GM23338 (cell line): Measurements from ENCODE around the gene VPS41. TPM values are rescaled to one million over a fixed set of nuclear protein-coding genes. Genes with fewer than 3 reads are reported as not detected.
A peak's percentile ranks its signal among the peaks of the same experiment; 100 is the strongest.

ENCODE experiments used
- ATAC-seq: fragments of 200-7000 bp; cut with Tn5 transposase; 3 replicates; pipeline ENCODE4 v1.9.1; 2020
- DNase-seq: peaks from one replicate; pipeline ENCODE4 v3.0.0-alpha.2; 2015; ENCODE audit warnings: low spot score
- H2AFZ ChIP-seq: fragments of 200-600 bp; sonication (generic); 2 replicates; pipeline ENCODE4 v1.8.0; 2016; ENCODE audit warnings: antibody characterized with exemption, mild to moderate bottlenecking, moderate library complexity
- H3F3A ChIP-seq: fragments of 200-600 bp; sonication (generic); replicated peaks from 2 replicates; pipeline ENCODE4 v1.8.0; 2017; ENCODE audit warnings: antibody characterized with exemption, mixed run types, low read depth
- H3K27ac ChIP-seq: fragments of 200-600 bp; sonication (generic); 2 replicates; pipeline ENCODE4 v1.6.1; 2016; ENCODE audit warnings: low read depth
- H3K27me3 ChIP-seq: fragments of 200-600 bp; sonication (generic); 2 replicates; pipeline ENCODE4 v1.8.0; 2016; ENCODE audit warnings: mild to moderate bottlenecking, mixed run types, moderate library complexity; ENCODE audit not compliant: insufficient read depth
- H3K36me3 ChIP-seq: fragments of 200-600 bp; sonication (generic); 2 replicates; pipeline ENCODE4 v1.8.0; 2016; ENCODE audit warnings: mild to moderate bottlenecking; ENCODE audit not compliant: insufficient read depth
- H3K4me1 ChIP-seq: fragments of 200-600 bp; sonication (generic); 2 replicates; pipeline ENCODE4 v1.8.0; 2016; ENCODE audit warnings: mild to moderate bottlenecking, moderate library complexity; ENCODE audit not compliant: insufficient read depth
- H3K4me2 ChIP-seq: fragments of 200-600 bp; sonication (generic); 2 replicates; pipeline ENCODE4 v1.7.1; 2017; ENCODE audit warnings: mixed run types
- H3K4me3 ChIP-seq: fragments of 200-600 bp; sonication (generic); 2 replicates; pipeline ENCODE4 v1.6.1; 2016; ENCODE audit warnings: mixed run types
- H3K79me2 ChIP-seq: fragments of 200-600 bp; sonication (generic); replicated peaks from 2 replicates; pipeline ENCODE4 v1.8.0; 2017; ENCODE audit warnings: mild to moderate bottlenecking; ENCODE audit not compliant: insufficient read depth
- H3K9me2 ChIP-seq: fragments of 200-600 bp; sonication (generic); 2 replicates; pipeline ENCODE4 v1.8.0; 2017; ENCODE audit not compliant: insufficient read depth
- H4K20me1 ChIP-seq: fragments of 200-600 bp; sonication (generic); replicated peaks from 2 replicates; pipeline ENCODE4 v1.8.0; 2017; ENCODE audit warnings: mild to moderate bottlenecking; ENCODE audit not compliant: insufficient read depth
- H3K27ac Mint-ChIP-seq: 2 replicates; pipeline ENCODE4 v1.8.0; 2020; ENCODE audit warnings: inconsistent platforms, mild to moderate bottlenecking, moderate library complexity, mixed read lengths
- H3K27me3 Mint-ChIP-seq: 3 replicates; pipeline ENCODE4 v1.8.0; 2022; ENCODE audit warnings: low read depth, mild to moderate bottlenecking, moderate library complexity, mixed read lengths, inconsistent platforms; ENCODE audit not compliant: insufficient read depth, poor library complexity
- H3K36me3 Mint-ChIP-seq: 3 replicates; pipeline ENCODE4 v1.8.0; 2021; ENCODE audit warnings: low read depth, mild to moderate bottlenecking, inconsistent platforms, moderate library complexity, mixed read lengths
- H3K4me1 Mint-ChIP-seq: 3 replicates; pipeline ENCODE4 v1.8.0; 2020; ENCODE audit warnings: mild to moderate bottlenecking, inconsistent platforms, mixed read lengths
- H3K4me3 Mint-ChIP-seq: 3 replicates; pipeline ENCODE4 v1.8.0; 2021; ENCODE audit warnings: moderate library complexity, mild to moderate bottlenecking, inconsistent platforms, mixed read lengths
- H3K9me3 Mint-ChIP-seq: 3 replicates; pipeline ENCODE4 v1.8.0; 2020; ENCODE audit warnings: moderate library complexity, mild to moderate bottlenecking, inconsistent platforms, mixed read lengths
- CREB1 ChIP-seq: fragments of 250-450 bp; sonication (Bioruptor Pico); IDR thresholded peaks from 2 replicates; pipeline ENCODE4 v1.5.0; 2020; ENCODE audit warnings: low read depth, mild to moderate bottlenecking, moderate library complexity
- ETS1 ChIP-seq: IDR thresholded peaks from 2 replicates; pipeline ENCODE4 v1.6.1; 2016; ENCODE audit warnings: antibody characterized with exemption
- EZH2 ChIP-seq: fragments of 200-600 bp; sonication (generic); IDR thresholded peaks from one replicate; pipeline ENCODE4 v1.8.0; 2017; ENCODE audit warnings: antibody characterized with exemption, mild to moderate bottlenecking, low read depth; ENCODE audit not compliant: unreplicated experiment
- EZH2phosphoT487 ChIP-seq: fragments of 200-600 bp; sonication (generic); IDR thresholded peaks from one replicate; pipeline ENCODE4 v1.8.1; 2018; ENCODE audit warnings: antibody characterized with exemption; ENCODE audit not compliant: unreplicated experiment
- NANOG ChIP-seq: IDR thresholded peaks from 2 replicates; pipeline ENCODE4 v1.6.1; 2016; ENCODE audit warnings: antibody characterized with exemption, borderline replicate concordance
- POLR2AphosphoS5 ChIP-seq: IDR thresholded peaks from 2 replicates; pipeline ENCODE4 v1.6.1; 2016; ENCODE audit warnings: antibody characterized with exemption, low read depth
- STAT1 ChIP-seq: IDR thresholded peaks from one replicate; pipeline ENCODE4 v1.6.1; 2016; ENCODE audit warnings: antibody characterized with exemption; ENCODE audit not compliant: unreplicated experiment
- ZNF114 ChIP-seq: fragments of 250-450 bp; sonication (Bioruptor Pico); IDR thresholded peaks from 2 replicates; pipeline ENCODE4 v1.5.0; 2020; ENCODE audit warnings: mild to moderate bottlenecking, moderate library complexity
- ZNF331 ChIP-seq: fragments of 250-450 bp; sonication (Bioruptor Pico); IDR thresholded peaks from 2 replicates; pipeline ENCODE4 v1.5.0; 2020; ENCODE audit warnings: low read depth, mild to moderate bottlenecking, moderate library complexity
- long read RNA-seq: library from polyadenylated mRNA; unstranded; transcript quantifications from one replicate; pipeline ENCODE4 v2.0.0, GENCODE V29; 2020; ENCODE audit not compliant: unreplicated experiment
- polyA plus RNA-seq: library from polyadenylated mRNA; unstranded; fragments of >200 nt; fragmentation: Nextera tagmentation; extraction: Ambion mirVana; gene quantifications from 2 replicates; pipeline ENCODE4 v1.2.1, GENCODE V29; 2016
- total RNA-seq: library from RNA; depleted of rRNA; stranded (reverse); fragments of >200 nt; shearing (Covaris generic); gene quantifications from 2 replicates; pipeline ENCODE4 v1.2.3, GENCODE V29; 2014; rRNA removed
- TF ChIP-seq, protein P1 (sequence below): fragments of 250-450 bp; sonication (Bioruptor Pico); IDR thresholded peaks from 2 replicates; pipeline ENCODE4 v1.5.0; 2020; ENCODE audit warnings: mild to moderate bottlenecking, moderate library complexity
- TF ChIP-seq, protein P2 (sequence below): IDR thresholded peaks from one replicate; pipeline ENCODE4 v1.6.1; 2018; ENCODE audit warnings: antibody characterized with exemption; ENCODE audit not compliant: unreplicated experiment
- TF ChIP-seq, protein P3 (sequence below), 2 experiments: fragments of 200-600 bp in 1 of 2; sonication (generic) in 1 of 2; conservative IDR thresholded peaks; 2 replicates each; pipeline versions ENCODE4 v1.5.1 to v1.6.1; 2016 to 2017; ENCODE audit warnings: antibody characterized with exemption in 2 of 2, low read depth in 2 of 2, mild to moderate bottlenecking in 2 of 2, moderate library complexity in 1 of 2

VPS41 gene
- total RNA-seq (41.2 and 45.9 TPM in 2 replicates), polyA plus RNA-seq (15.7 and 20.2 TPM in 2 replicates)
- long read RNA-seq, full-length matches to known transcripts: 3 of 11 reads
- long read RNA-seq, partial matches to known transcripts: 4 of 11 reads
- long read RNA-seq, other reads (novel, unspliced or antisense): 4 of 11 reads

GRCh38 chr7:38908759-38909335, at the start of gene VPS41:
TSS of gene VPS41 (minus strand) at chr7:38909191. CDS start at chr7:38909174, 17 bp downstream.
- H3K36me3 ChIP-seq: no peaks in the 10 kb centered on the region
- H3K4me1 ChIP-seq: 0 out of 2 replicates have a peak, but pooled peaks cover 2% of the 10 kb centered on the region
- peak within 1 kb of the TSS; percentile 76 for H3K27ac Mint-ChIP-seq
- TF ChIP-seq ETS1 (peak; percentile 95), POLR2AphosphoS5 (peak; percentile 85), EZH2phosphoT487 (no peak), ZNF114 (CRISPR knock-in tag) (no peak), STAT1 (no peak), NANOG (no peak), EZH2 (no peak), ZNF331 (no peak), CREB1 (CRISPR knock-in tag) (peak; percentile 59; the same call in 1 of the 2 replicates)
- TF ChIP-seq, protein P1, sequence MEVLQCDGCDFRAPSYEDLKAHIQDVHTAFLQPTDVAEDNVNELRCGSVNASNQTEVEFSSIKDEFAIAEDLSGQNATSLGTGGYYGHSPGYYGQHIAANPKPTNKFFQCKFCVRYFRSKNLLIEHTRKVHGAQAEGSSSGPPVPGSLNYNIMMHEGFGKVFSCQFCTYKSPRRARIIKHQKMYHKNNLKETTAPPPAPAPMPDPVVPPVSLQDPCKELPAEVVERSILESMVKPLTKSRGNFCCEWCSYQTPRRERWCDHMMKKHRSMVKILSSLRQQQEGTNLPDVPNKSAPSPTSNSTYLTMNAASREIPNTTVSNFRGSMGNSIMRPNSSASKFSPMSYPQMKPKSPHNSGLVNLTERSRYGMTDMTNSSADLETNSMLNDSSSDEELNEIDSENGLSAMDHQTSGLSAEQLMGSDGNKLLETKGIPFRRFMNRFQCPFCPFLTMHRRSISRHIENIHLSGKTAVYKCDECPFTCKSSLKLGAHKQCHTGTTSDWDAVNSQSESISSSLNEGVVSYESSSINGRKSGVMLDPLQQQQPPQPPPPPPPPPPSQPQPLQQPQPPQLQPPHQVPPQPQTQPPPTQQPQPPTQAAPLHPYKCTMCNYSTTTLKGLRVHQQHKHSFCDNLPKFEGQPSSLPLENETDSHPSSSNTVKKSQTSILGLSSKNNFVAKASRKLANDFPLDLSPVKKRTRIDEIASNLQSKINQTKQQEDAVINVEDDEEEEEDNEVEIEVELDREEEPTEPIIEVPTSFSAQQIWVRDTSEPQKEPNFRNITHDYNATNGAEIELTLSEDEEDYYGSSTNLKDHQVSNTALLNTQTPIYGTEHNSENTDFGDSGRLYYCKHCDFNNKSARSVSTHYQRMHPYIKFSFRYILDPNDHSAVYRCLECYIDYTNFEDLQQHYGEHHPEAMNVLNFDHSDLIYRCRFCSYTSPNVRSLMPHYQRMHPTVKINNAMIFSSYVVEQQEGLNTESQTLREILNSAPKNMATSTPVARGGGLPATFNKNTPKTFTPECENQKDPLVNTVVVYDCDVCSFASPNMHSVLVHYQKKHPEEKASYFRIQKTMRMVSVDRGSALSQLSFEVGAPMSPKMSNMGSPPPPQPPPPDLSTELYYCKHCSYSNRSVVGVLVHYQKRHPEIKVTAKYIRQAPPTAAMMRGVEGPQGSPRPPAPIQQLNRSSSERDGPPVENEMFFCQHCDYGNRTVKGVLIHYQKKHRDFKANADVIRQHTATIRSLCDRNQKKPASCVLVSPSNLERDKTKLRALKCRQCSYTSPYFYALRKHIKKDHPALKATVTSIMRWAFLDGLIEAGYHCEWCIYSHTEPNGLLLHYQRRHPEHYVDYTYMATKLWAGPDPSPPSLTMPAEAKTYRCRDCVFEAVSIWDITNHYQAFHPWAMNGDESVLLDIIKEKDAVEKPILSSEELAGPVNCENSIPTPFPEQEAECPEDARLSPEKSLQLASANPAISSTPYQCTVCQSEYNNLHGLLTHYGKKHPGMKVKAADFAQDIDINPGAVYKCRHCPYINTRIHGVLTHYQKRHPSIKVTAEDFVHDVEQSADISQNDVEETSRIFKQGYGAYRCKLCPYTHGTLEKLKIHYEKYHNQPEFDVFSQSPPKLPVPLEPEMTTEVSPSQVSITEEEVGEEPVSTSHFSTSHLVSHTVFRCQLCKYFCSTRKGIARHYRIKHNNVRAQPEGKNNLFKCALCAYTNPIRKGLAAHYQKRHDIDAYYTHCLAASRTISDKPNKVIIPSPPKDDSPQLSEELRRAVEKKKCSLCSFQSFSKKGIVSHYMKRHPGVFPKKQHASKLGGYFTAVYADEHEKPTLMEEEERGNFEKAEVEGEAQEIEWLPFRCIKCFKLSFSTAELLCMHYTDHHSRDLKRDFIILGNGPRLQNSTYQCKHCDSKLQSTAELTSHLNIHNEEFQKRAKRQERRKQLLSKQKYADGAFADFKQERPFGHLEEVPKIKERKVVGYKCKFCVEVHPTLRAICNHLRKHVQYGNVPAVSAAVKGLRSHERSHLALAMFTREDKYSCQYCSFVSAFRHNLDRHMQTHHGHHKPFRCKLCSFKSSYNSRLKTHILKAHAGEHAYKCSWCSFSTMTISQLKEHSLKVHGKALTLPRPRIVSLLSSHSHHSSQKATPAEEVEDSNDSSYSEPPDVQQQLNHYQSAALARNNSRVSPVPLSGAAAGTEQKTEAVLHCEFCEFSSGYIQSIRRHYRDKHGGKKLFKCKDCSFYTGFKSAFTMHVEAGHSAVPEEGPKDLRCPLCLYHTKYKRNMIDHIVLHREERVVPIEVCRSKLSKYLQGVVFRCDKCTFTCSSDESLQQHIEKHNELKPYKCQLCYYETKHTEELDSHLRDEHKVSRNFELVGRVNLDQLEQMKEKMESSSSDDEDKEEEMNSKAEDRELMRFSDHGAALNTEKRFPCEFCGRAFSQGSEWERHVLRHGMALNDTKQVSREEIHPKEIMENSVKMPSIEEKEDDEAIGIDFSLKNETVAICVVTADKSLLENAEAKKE: no peak
- TF ChIP-seq, protein P2, sequence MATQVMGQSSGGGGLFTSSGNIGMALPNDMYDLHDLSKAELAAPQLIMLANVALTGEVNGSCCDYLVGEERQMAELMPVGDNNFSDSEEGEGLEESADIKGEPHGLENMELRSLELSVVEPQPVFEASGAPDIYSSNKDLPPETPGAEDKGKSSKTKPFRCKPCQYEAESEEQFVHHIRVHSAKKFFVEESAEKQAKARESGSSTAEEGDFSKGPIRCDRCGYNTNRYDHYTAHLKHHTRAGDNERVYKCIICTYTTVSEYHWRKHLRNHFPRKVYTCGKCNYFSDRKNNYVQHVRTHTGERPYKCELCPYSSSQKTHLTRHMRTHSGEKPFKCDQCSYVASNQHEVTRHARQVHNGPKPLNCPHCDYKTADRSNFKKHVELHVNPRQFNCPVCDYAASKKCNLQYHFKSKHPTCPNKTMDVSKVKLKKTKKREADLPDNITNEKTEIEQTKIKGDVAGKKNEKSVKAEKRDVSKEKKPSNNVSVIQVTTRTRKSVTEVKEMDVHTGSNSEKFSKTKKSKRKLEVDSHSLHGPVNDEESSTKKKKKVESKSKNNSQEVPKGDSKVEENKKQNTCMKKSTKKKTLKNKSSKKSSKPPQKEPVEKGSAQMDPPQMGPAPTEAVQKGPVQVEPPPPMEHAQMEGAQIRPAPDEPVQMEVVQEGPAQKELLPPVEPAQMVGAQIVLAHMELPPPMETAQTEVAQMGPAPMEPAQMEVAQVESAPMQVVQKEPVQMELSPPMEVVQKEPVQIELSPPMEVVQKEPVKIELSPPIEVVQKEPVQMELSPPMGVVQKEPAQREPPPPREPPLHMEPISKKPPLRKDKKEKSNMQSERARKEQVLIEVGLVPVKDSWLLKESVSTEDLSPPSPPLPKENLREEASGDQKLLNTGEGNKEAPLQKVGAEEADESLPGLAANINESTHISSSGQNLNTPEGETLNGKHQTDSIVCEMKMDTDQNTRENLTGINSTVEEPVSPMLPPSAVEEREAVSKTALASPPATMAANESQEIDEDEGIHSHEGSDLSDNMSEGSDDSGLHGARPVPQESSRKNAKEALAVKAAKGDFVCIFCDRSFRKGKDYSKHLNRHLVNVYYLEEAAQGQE: no peak
- TF ChIP-seq, protein P3, sequence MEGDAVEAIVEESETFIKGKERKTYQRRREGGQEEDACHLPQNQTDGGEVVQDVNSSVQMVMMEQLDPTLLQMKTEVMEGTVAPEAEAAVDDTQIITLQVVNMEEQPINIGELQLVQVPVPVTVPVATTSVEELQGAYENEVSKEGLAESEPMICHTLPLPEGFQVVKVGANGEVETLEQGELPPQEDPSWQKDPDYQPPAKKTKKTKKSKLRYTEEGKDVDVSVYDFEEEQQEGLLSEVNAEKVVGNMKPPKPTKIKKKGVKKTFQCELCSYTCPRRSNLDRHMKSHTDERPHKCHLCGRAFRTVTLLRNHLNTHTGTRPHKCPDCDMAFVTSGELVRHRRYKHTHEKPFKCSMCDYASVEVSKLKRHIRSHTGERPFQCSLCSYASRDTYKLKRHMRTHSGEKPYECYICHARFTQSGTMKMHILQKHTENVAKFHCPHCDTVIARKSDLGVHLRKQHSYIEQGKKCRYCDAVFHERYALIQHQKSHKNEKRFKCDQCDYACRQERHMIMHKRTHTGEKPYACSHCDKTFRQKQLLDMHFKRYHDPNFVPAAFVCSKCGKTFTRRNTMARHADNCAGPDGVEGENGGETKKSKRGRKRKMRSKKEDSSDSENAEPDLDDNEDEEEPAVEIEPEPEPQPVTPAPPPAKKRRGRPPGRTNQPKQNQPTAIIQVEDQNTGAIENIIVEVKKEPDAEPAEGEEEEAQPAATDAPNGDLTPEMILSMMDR (conservative IDR thresholded peaks at IDR 0.05; ENCODE audit: low read depth in 2 of 2): no peak
- no peaks in the 10 kb centered on the region for H3F3A ChIP-seq
- no peaks in the 10 kb centered on the region for H3K9me3 Mint-ChIP-seq
- no peak within 1 kb of the TSS for H3K27ac ChIP-seq
- peak; percentile 92 for DNase-seq
- peaks cover 3% of the 10 kb centered on the region; the same call in 1 of the 2 replicates for H3K9me2 ChIP-seq
- peak within 1 kb of the TSS; percentile 89 for H3K4me2 ChIP-seq
- no peaks in the 10 kb centered on the region for H3K27me3 ChIP-seq
- H2AFZ ChIP-seq: peak within 1 kb of the TSS; percentile 58; the same call in 1 of the 2 replicates
- H3K36me3 Mint-ChIP-seq: no peaks in the 10 kb centered on the region
- 0 out of 2 replicates have a peak, but pooled peaks cover 8% of the 10 kb centered on the region for H4K20me1 ChIP-seq
- H3K4me3 Mint-ChIP-seq: peak within 1 kb of the TSS; percentile 97
- peak within 1 kb of the TSS; percentile 84 for H3K4me3 ChIP-seq
- H3K27me3 Mint-ChIP-seq: peaks cover 3% of the 10 kb centered on the region
- peaks cover 9% of the 10 kb centered on the region for H3K4me1 Mint-ChIP-seq
- peak; percentile 99 for ATAC-seq
- peaks cover 40% of the 10 kb centered on the region for H3K79me2 ChIP-seq
